HG02885 (cell line): ENCODE results near the gene SLC22A25.
"Not testable (repeated sequence)": the region's sequence is repeated elsewhere in the genome, so short reads cannot be mapped to it uniquely, and the experiment has no call there.

Experiments used
- ATAC-seq: cut with Tn5 transposase; IDR thresholded peaks from one replicate; pipeline ENCODE4 v1.9.1; 2021; ENCODE audit warnings: mild to moderate bottlenecking; ENCODE audit not compliant: unreplicated experiment, poor library complexity

SLC22A25 gene

DNA sequence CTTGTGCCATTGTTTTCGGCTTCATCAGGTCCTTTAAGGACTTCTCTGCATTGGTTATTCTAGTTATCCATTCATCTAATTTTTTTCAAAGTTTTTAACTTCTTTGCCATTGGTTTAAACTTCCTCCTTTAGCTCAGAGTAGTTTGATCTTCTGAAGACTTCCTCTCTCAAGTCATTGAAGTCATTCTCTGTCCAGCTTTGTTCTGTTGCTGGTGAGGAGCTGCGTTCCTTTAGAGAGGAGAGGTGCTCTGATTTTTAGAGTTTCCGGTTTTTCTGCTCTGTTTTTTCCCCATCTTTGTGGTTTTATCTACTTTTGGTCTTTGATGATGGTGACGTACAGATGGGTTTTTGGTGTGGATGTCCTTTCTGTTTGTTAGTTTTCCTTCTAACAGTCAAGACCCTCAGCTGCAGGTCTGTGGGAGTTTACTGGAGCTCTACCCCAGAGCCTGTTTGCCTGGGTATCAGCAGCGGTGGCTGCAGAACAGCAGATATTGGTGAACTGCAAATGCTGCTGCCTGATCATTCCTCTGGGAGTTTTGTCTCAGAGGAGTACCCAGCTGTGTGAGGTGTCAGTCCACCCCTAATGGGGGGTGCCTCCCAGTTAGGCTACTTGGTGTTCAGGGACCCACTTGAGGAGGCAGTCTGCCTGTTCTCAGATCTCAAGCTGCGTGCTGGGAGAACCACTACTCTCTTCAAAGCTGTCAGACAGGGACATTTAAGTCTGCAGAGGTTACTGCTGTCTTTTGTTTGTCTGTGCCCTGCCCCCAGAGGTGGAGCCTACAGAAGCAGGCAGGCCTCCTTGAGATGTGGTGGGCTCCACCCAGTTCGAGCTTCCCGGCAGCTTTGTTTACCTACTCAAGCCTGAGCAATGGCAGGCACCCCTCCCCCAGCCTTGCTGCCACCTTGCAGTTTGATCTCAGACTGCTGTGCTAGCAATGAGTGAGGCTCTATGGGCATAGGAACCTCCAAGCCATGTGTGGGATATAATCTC lies 7.6 kb downstream of the SLC22A25 start:
- ATAC-seq = not testable (repeated sequence)

DNA sequence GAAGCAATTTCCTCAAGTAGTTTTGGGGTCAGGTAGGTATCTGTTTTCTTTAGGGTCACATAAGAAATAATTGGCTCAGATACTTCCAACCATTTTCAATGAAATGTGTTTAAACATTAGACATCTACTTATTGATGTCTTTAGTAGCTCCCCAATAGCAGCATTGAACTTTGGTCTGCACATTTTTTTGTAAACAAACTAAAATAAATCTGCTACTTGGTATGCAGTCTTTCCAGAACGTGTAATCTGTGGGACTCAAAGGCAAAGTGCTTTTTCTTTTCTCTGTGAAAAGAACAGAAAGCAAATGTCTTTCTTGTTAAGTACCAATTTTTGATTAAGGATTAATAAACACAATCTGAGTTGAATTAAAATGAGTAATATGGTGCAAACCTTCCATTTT lies 13.6 kb downstream of the SLC22A25 start:
- no peak for ATAC-seq

DNA sequence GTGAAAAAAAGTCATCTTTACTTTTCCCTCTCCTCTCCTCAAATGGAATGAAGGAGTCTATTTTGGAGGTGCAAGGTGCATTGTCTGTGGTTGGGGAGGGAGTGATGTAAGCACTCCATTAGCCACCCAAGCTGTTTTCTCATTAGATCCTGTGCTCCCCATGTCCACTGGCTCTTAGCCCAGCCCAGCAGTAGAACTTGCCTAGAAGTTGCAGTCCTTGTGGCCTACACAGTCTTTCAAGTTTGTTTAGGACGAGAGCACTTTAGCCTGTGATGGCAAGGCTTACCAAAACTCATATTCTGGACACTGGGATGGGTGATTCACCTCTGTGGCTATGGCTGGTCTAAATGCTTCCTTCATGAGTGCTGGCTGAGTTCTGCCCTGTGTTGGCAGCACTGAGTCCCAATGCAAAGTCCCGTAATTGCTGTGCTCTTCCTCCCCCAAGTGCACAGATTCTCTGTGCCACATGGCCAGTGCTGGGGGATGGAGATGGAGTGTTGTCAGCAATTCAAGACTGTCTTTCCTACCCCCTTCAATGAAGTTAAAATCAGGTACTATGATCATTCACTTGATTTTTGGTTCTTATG lies 15.8 kb downstream of the SLC22A25 start:
- no peak for ATAC-seq

DNA sequence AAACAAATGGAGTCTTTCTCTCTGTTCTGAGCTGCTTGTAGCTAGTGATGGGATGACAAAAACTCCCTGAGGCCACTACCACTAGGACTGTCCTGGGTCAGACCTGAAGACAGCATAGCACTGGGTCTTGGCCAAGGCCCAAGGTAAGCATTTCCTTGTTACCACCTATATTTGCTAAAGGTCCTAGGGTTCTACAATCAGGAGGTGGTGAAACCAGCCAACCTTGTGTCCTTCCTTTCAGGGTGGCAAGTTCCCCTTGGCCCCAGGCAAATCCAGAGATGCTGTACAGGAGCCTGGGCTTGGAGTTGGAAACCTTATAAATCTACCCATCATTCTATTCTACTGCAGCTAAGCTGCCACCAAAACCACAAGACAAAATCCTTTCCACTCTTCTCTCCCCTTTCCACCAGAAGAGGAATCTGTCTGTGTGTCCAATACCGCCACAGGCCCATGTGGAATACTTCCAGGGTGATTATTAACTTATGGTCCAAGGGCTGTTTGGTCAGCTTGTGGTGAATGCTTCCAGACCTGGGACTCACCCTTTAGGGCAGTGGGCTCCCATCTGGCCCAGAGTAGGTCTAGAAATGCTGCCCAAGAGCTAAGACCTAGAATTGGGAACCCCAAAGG lies 16.8 kb downstream of the SLC22A25 start:
- no peak for ATAC-seq

DNA sequence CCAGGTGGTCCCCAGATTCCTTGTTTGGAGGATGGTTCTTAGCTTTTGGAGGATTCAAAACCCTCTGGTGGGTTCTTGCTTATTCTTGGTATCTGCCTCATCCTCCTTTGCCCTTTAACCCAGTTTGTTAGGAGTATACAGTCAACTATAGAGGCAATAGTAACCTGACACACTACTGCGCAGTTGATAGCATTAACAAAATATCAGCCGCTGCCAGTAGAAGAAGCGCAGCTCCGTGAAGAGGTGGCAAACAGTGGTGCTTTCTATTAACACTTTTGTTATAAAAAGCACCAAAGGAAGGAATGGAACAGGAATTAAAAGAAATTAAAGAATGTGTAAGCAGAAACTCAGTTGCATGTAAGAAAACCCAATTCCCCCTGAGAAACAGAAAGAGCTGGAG lies 29.3 kb downstream of the SLC22A25 start:
- no peak for ATAC-seq

DNA sequence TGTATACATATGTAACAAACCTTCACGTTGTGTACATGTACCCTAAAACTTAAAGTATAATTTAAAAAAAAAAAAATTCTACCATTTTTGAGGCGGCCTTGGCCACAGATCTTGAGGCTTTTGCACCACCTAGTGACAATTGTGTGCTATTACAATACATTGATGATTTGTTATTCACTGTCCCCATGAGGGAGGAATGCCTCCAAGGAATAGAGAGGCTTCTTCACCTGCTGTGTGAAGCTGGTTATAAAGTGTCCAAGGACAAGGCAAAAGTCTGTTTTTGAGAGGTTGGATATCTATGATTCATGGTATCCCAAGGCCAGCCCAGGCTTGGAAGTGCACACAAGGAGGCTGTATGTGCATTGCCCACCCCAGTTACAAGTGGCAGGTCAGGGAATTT lies 30.7 kb downstream of the SLC22A25 start:
- ATAC-seq = no peak

DNA sequence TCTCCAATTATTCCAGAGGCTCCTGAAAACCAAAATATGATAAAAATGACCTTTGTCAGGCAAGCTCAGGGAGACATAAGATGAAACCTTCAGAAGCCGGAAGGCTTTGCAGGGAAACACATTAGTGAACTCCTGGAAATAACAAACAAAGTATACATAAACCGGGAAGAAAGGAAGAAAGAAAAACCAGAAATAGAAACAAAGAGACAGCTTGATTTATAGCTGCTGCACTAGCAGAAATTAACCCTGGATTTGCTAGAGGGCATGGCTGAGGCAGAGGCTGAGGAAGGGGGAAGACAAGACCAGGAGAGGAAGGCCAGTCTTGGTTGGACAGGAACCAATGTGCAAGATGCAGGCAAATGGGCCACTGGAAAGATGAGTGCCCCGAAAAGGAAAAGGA lies 33.3 kb downstream of the SLC22A25 start:
- no peak for ATAC-seq
